SIG-M5 treated with dmso at 0.1 percent for 504 hours (cell line): ENCODE data around the gene TOMM6.

Experiments used
- DNase-seq: peaks from one replicate; lab custom pipeline; 2025; ENCODE audit not compliant: unreplicated experiment; lab: John Stamatoyannopoulos, UW

TOMM6 gene

GRCh38 chr6:41787219-41787917 lies at the start of gene TOMM6:
Gene TOMM6 (plus strand): TSS chr6:41787694. CDS start chr6:41787698, 4 bp downstream.
- DNase-seq: peak; percentile 90

DNA sequence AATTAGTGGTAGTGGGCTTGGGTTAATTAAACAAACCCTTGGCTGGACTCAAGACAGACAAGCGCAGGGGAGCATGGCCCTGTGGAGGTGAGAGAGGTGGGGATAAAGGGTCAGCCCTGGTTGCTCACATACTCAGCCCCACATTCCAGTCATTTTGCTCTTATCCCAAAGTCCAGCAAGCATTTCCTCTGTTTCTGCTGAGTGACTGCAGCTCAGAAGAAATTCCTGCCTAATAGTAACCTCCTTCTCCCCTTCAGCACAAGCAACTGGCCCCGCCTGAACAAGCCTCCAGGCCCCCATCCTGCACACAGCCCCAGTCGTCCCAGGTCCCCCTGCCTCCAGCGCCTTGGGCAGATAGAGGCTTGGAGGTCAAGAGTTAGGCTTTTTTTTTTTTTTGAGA lies 48.5 kb upstream of the TOMM6 start:
- DNase-seq: no peak

DNA sequence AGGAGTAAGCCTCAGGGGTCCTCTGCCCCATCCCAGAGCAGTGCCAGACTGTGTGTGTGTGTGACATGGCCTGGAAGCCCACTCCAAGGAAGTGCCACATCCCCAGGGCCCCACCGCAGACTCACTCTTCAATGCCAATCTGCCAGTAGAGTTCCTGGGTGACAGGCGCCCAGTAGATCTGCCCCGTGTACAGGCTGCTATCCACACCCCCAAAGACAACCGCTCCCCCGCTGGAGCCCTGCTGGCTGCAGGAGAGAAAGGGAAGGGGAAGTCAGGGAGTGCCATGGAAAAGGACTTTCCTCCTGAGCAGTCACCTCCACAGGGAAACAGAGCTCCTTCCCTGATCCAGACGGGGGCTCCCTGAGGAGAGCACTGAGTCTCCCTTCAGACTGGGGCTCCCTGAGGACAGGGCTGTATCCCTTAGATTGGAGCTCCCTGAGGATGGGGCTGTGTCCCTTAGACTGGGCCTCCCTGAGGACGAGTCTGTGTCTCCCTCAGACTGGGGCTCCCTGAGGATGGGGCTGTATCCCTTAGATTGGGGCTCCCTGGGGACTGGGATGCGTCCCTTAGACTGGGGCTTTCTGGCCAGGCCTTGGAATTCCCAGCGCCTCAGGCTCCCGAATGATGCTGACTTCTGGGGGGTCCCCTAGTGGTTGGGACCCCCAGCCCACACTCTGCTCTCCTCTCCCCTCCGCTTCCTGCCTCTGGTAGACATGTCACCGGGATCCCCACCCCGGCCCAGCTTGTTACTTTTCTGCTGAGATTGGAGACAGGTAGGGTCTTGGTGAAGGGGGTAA lies 46.9 kb upstream of the TOMM6 start:
- DNase-seq: no peak

- DNase-seq: no peak
Measured at GRCh38 chr6:41741625-41742490, 45.6 kb upstream of the TOMM6 start.

DNA sequence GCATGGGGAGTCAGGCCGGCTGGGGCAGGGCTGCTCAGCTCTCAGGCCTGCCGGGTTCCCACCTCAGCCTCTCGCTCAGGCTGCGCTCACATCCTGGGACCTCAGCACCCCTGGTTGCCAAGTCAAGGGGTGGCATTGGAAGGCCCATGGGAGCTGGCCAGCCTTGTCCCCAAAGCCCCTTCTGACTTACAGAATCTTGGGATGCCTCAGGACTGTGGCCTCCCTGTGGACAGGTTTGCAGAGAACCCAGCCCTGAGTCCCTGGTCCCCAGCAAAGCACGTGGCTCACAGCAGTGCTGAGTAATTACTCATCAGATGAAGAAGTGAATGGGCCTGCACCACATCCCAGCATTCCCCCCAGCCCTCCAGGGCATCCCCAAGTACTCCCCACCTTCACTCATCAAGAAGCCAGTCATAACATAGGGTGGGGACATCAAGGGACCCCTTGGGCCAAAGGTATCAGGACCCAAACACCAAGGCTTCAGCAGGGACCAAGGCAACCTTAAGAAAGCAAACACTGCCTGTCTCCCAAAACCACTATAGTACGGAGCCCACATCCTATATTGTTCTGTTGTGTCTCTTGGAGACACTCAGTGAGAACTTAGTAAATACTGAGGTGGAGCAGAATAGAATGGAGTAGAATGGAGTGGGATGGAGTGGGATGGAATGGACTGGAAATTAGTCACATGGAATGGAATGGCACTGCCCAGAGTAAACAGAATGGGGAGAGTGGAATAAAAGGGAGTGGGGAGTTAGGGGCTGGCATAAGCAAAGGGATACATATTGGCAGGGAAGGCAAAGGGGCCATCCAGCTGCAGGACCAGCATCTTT lies 43.9 kb upstream of the TOMM6 start:
- DNase-seq: no peak

- DNase-seq: no peak
Measured at GRCh38 chr6:41744236-41744787, 43.2 kb upstream of the TOMM6 start.

GRCh38 chr6:41746107-41746506 lies 41.4 kb upstream of the TOMM6 start:
- no peak for DNase-seq

- DNase-seq: no peak
Measured at GRCh38 chr6:41747256-41748101, 40.0 kb upstream of the TOMM6 start, which contains the start of gene PGC. Gene PGC (minus strand): TSS chr6:41747397. CDS start chr6:41747334, 63 bp downstream.

GRCh38 chr6:41748102-41748477 lies 39.4 kb upstream of the TOMM6 start:
- no peak for DNase-seq

DNA sequence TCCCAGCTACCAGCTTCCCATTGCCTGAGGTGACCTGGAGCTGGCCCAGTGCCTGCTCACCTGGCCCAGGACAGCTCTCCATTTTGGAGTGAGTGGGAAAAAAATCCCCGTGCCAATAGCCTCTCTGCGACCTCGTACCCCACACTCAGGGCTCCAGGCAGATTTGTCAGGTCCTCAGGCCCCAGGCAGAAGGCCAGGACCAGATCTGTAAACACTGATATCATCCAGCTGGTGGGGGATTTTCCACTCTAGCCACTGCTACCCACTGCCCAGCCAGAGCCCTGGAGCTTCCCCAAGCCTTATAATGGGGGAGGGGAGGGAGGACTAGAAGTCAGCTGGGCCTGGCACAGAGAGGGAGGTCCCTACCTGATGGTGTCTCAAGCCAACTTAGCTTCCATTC lies 39.0 kb upstream of the TOMM6 start:
- no peak for DNase-seq

DNA sequence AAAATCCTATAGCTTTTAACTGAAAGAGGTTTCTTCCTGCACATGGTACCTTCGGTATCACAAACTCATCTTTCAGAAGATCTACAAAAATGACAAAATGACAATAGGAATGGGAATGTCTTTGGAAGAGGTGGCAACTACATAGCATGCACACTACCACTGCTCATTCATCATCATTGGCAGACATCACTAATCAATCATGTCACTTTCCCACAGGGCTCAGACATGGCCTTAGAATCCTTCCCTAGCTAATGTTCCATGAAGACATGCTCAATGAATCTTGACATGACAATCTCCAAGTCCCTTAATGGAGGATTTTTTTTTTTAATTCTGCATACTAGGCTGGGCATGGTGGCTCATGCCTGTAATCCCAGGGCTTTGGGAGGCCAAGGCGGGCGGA lies 37.1 kb upstream of the TOMM6 start:
- no peak for DNase-seq

GRCh38 chr6:41755895-41756294 lies 31.6 kb upstream of the TOMM6 start:
- DNase-seq: no peak

- no peak for DNase-seq
Measured at GRCh38 chr6:41756354-41756753, 31.1 kb upstream of the TOMM6 start.

- no peak for DNase-seq
Measured at GRCh38 chr6:41757271-41757670, 30.2 kb upstream of the TOMM6 start.

- DNase-seq: no peak
Measured at GRCh38 chr6:41757931-41758640, 29.4 kb upstream of the TOMM6 start.

- DNase-seq: no peak
Measured at GRCh38 chr6:41758641-41759035, 28.9 kb upstream of the TOMM6 start.

DNA sequence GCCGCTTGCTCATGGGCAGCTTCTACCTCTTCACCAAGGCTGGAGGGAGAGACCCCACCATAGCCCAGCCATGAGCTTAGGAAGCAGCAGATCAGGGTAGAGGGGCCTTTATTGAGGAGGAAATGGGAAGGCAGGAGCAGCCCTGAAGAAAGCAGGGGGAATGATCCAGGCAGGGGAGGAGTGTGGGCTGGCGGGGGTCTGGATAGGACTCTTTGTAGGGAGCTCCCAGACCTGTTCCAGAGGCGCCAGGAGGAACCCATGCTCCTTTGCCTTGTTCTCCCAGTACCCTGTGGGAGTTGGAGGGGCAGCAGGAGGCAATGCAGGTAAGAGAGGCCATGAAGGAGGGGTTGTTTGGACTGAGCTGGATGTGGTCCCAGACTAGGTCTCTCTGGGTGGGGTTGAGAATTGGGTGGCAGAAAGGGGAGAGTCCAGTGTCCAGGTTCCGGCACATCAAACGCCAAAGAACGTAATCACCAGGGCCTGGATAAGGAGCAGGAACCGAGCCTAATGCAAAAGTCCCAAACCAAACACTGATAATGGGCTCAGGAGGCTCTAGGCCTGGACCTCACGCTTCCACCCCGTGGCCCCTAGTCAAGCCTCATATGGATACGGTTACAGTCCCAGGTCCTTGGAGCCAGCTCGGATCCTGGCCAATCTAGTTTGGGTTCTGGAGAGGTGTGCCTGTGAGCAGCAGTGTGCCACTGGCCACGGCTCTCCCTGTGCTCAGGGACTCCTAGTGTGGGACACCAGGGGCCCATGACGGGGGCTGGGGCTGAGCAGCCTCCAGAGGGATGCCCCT lies 28.2 kb upstream of the TOMM6 start:
- DNase-seq: no peak
